Stimulated activated naive B cell treated with anti-CD40 and anti-IgM and Interleukin-4, amounts not matched to agents 10 μg/mL and 1 μg/mL and 100 μg/mL, for 72 hours (primary cell): ENCODE data around the gene HM13.
"Not testable (repeated sequence)": the region's sequence is repeated elsewhere in the genome, so short reads cannot be mapped to it uniquely, and the experiment has no call there.

Experiments used
- ATAC-seq, 2 donors: fragments of 150-1000 bp; cut with Tn5 transposase; replicated peaks; 2 replicates each; pipeline ENCODE4 v1.10.0; 2021; ENCODE audit warnings: moderate library complexity in 1 of 2
- DNase-seq: peaks from one replicate; pipeline ENCODE4 v3.0.0; 2021
- H3K27ac Mint-ChIP-seq: one replicate; pipeline ENCODE4 v1.8.0; 2022; ENCODE audit warnings: mild to moderate bottlenecking, mixed read lengths
- H3K27me3 Mint-ChIP-seq, 2 donors: one replicate each; pipeline ENCODE4 v1.8.0; 2022; ENCODE audit warnings: mixed read lengths in 2 of 2
- H3K36me3 Mint-ChIP-seq, 2 donors: one replicate each; pipeline ENCODE4 v1.8.0; 2022; ENCODE audit warnings: mixed read lengths in 2 of 2, mild to moderate bottlenecking in 1 of 2
- H3K4me1 Mint-ChIP-seq, 2 donors: one replicate each; pipeline ENCODE4 v1.8.0; 2022; ENCODE audit warnings: mixed read lengths in 2 of 2, mild to moderate bottlenecking in 1 of 2
- H3K4me3 Mint-ChIP-seq, 2 donors: one replicate each; pipeline ENCODE4 v1.8.0; 2022; ENCODE audit warnings: mild to moderate bottlenecking in 2 of 2, mixed read lengths in 2 of 2, moderate library complexity in 1 of 2
- H3K9me3 Mint-ChIP-seq, 2 donors: one replicate each; pipeline ENCODE4 v1.8.0; 2022; ENCODE audit warnings: mixed read lengths in 2 of 2, mild to moderate bottlenecking in 1 of 2

HM13 gene

GRCh38 chr20:31514154-31515071, at the start of gene HM13:
TSS of gene HM13 (plus strand) at chr20:31514442. CDS start at chr20:31514552, 110 bp downstream.
- peaks cover 3 to 4% of the 10 kb centered on the region in 2 donors for H3K36me3 Mint-ChIP-seq
- peak; percentile 76 for DNase-seq
- H3K4me1 Mint-ChIP-seq = peaks cover 5 to 9% of the 10 kb centered on the region in 2 donors
- H3K9me3 Mint-ChIP-seq = no peaks in the 10 kb centered on the region
- no peaks in the 10 kb centered on the region for H3K27me3 Mint-ChIP-seq
- H3K27ac Mint-ChIP-seq = peak within 1 kb of the TSS; percentile 26
- peak; percentile 93 to 94 for ATAC-seq
- H3K4me3 Mint-ChIP-seq = no peak within 1 kb of the TSS

- not testable (repeated sequence) for H3K9me3 Mint-ChIP-seq, H3K36me3 Mint-ChIP-seq, H3K27ac Mint-ChIP-seq, ATAC-seq, H3K4me3 Mint-ChIP-seq, DNase-seq
- Mint-ChIP-seq H3K27me3 (peaks cover 24 to 31% of the 10 kb centered on the region in 2 donors), H3K4me1 (peaks cover 18 to 31% of the 10 kb centered on the region in 2 donors)
Measured at GRCh38 chr20:31470946-31471345, 43.3 kb upstream of the HM13 start.

- Mint-ChIP-seq H3K4me1 (peaks cover 18 to 32% of the 10 kb centered on the region in 2 donors), H3K36me3 (peaks cover 2 to 4% of the 10 kb centered on the region in 2 donors), H3K27me3 (peaks cover 38 to 48% of the 10 kb centered on the region in 2 donors), H3K9me3 (peaks cover 2 to 4% of the 10 kb centered on the region in 2 donors), H3K4me3 (no peak overlapping the region), H3K27ac (no peak overlapping the region)
- no peak for DNase-seq
- ATAC-seq = no peak
Measured at GRCh38 chr20:31472395-31473330, 41.6 kb upstream of the HM13 start.

- peaks cover 18 to 32% of the 10 kb centered on the region in 2 donors for H3K4me1 Mint-ChIP-seq
- DNase-seq (no peak), ATAC-seq (peak; percentile 33 to 39)
- H3K36me3 Mint-ChIP-seq = peaks cover 2 to 4% of the 10 kb centered on the region in 2 donors
- peaks cover 2 to 4% of the 10 kb centered on the region in 2 donors for H3K9me3 Mint-ChIP-seq
- H3K27ac Mint-ChIP-seq = no peak overlapping the region
- H3K27me3 Mint-ChIP-seq = peaks cover 46 to 50% of the 10 kb centered on the region in 2 donors
- no peak overlapping the region for H3K4me3 Mint-ChIP-seq
Measured at GRCh38 chr20:31473331-31474096, 40.7 kb upstream of the HM13 start.

GRCh38 chr20:31474097-31474436, 40.2 kb upstream of the HM13 start:
- DNase-seq = no peak
- H3K4me1 Mint-ChIP-seq = peaks cover 18 to 32% of the 10 kb centered on the region in 2 donors
- peaks cover 2 to 4% of the 10 kb centered on the region in 2 donors for H3K36me3 Mint-ChIP-seq
- H3K4me3 Mint-ChIP-seq = peak overlapping the region in 1 of 2 donors; percentile 41
- peaks cover 2 to 4% of the 10 kb centered on the region in 2 donors for H3K9me3 Mint-ChIP-seq
- ATAC-seq = peak; percentile 91 to 93
- H3K27me3 Mint-ChIP-seq = peaks cover 50% of the 10 kb centered on the region in 2 donors
- peak overlapping the region; percentile 81 for H3K27ac Mint-ChIP-seq

GRCh38 chr20:31474758-31475427, 39.3 kb upstream of the HM13 start, which contains the start of the genes DEFB124 and REM1:
TSS of gene DEFB124 (minus strand) at chr20:31475127. CDS start at chr20:31473013, 2,114 bp downstream.
TSS of gene REM1 (plus strand) at chr20:31475288. CDS start at chr20:31476446, 1,158 bp downstream.
- DNase-seq (no peak), ATAC-seq (peak in 1 of 2 donors; percentile 31)
- Mint-ChIP-seq H3K27me3 (peaks cover 50 to 54% of the 10 kb centered on the region in 2 donors), H3K9me3 (peaks cover 2 to 4% of the 10 kb centered on the region in 2 donors), H3K4me3 (peak within 1 kb of the TSS; percentile 41 to 58), H3K27ac (peak within 1 kb of the TSS; percentile 81), H3K36me3 (peaks cover 2 to 4% of the 10 kb centered on the region in 2 donors), H3K4me1 (peaks cover 18 to 32% of the 10 kb centered on the region in 2 donors)

- no peak for DNase-seq
- Mint-ChIP-seq H3K4me3 (peak overlapping the region in 1 of 2 donors; percentile 32), H3K27me3 (peaks cover 51 to 54% of the 10 kb centered on the region in 2 donors), H3K4me1 (peaks cover 18 to 32% of the 10 kb centered on the region in 2 donors), H3K9me3 (peaks cover 2 to 4% of the 10 kb centered on the region in 2 donors), H3K36me3 (peaks cover 2 to 4% of the 10 kb centered on the region in 2 donors), H3K27ac (no peak overlapping the region)
- ATAC-seq = no peak
Measured at GRCh38 chr20:31475472-31476293, 38.6 kb upstream of the HM13 start.

- ATAC-seq = no peak
- H3K27me3 Mint-ChIP-seq = peaks cover 56 to 57% of the 10 kb centered on the region in 2 donors
- H3K36me3 Mint-ChIP-seq = peaks cover 3 to 4% of the 10 kb centered on the region in 2 donors
Measured at GRCh38 chr20:31476294-31476585, 38.0 kb upstream of the HM13 start.

GRCh38 chr20:31476643-31477215, 37.5 kb upstream of the HM13 start:
- Mint-ChIP-seq H3K36me3 (peaks cover 4% of the 10 kb centered on the region in 2 donors), H3K27me3 (peaks cover 61 to 62% of the 10 kb centered on the region in 2 donors), H3K4me3 (no peak overlapping the region), H3K9me3 (peaks cover 2 to 4% of the 10 kb centered on the region in 2 donors), H3K4me1 (peaks cover 18 to 32% of the 10 kb centered on the region in 2 donors), H3K27ac (no peak overlapping the region)
- DNase-seq (no peak), ATAC-seq (no peak)

More at GRCh38 chr20:31476294-31476585, 38.0 kb upstream of the HM13 start:
- Mint-ChIP-seq H3K4me3 (no peak overlapping the region), H3K4me1 (peaks cover 18 to 32% of the 10 kb centered on the region in 2 donors), H3K9me3 (peaks cover 2 to 4% of the 10 kb centered on the region in 2 donors), H3K27ac (no peak overlapping the region)
- no peak for DNase-seq

- Mint-ChIP-seq H3K4me1 (peaks cover 2 to 11% of the 10 kb centered on the region in 2 donors), H3K36me3 (peaks cover 0 to 6% of the 10 kb centered on the region in 2 donors), H3K4me3 (no peak overlapping the region), H3K27ac (no peak overlapping the region), H3K9me3 (peaks cover 0 to 1% of the 10 kb centered on the region in 2 donors), H3K27me3 (peaks cover 50 to 62% of the 10 kb centered on the region in 2 donors)
- no peak for ATAC-seq
- DNase-seq = no peak
Measured at GRCh38 chr20:31484001-31484400, 30.2 kb upstream of the HM13 start.

- ATAC-seq (peak in 1 of 2 donors; percentile 18), DNase-seq (no peak)
- H3K36me3 Mint-ChIP-seq = peaks cover 0 to 6% of the 10 kb centered on the region in 2 donors
- peak overlapping the region; percentile 15 for H3K27ac Mint-ChIP-seq
- peaks cover 45 to 61% of the 10 kb centered on the region in 2 donors for H3K27me3 Mint-ChIP-seq
- H3K9me3 Mint-ChIP-seq = peaks cover 0 to 1% of the 10 kb centered on the region in 2 donors
- peak overlapping the region in 1 of 2 donors; percentile 26 for H3K4me3 Mint-ChIP-seq
- peaks cover 2 to 11% of the 10 kb centered on the region in 2 donors for H3K4me1 Mint-ChIP-seq
Measured at GRCh38 chr20:31485450-31486339, 28.5 kb upstream of the HM13 start.
